ENCODE data around the gene MRPL10. TPM values are rescaled to one million over a fixed set of nuclear protein-coding genes. Genes with fewer than 3 reads are reported as not detected.

MRPL10 gene
- total and polyA plus RNA-seq, 10 of the 15 experiments (the other 5 are each of a cell fraction or from before 2014, with no cell fraction given): 18.9 to 61.9 (median 47.3) TPM

DNA sequence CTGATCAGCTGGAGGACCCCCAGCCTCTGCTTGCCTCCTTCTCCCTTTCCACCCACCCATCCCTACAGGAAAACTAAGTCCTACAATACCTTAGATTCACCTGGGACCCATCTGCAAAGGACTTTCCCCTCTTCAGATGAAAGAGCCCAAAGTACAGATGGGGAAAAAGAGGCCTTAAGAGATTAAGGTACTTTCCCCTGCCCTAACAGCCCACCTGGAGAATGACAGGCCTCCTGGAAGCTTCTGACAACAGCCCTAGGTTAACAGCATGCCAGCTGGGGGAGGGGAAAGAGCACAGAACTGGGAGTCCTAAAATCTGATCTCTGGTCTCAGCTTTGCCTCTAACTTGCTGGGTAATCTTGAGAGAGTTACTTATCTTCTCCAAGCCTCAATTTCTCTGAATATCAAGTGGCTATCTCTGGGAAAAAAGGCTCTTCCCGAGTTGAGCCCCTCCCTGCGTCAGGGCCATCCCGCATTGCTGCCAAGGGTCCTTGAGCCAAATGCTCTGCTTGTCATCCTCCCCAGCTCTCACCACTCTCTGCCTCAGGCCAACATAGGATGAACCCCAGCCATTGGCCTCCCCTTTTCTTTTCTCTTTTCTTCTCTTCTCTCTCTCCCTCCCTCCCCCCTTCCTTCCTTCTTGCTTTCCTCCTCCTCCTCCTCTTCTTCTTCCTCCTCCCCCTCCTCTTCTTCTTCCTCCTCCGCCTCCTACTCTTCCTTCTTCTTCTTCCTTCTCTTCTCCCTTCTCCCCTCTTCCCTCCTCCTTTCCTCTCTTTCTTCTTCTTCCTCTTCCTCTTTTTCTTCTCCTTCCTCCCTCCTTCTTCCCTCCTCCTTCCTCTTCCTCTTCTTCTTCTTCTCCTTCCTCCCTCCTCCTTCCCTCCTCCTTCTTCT is 42.1 kb upstream of the MRPL10 start (continued):
- TF ChIP-seq, protein P1, sequence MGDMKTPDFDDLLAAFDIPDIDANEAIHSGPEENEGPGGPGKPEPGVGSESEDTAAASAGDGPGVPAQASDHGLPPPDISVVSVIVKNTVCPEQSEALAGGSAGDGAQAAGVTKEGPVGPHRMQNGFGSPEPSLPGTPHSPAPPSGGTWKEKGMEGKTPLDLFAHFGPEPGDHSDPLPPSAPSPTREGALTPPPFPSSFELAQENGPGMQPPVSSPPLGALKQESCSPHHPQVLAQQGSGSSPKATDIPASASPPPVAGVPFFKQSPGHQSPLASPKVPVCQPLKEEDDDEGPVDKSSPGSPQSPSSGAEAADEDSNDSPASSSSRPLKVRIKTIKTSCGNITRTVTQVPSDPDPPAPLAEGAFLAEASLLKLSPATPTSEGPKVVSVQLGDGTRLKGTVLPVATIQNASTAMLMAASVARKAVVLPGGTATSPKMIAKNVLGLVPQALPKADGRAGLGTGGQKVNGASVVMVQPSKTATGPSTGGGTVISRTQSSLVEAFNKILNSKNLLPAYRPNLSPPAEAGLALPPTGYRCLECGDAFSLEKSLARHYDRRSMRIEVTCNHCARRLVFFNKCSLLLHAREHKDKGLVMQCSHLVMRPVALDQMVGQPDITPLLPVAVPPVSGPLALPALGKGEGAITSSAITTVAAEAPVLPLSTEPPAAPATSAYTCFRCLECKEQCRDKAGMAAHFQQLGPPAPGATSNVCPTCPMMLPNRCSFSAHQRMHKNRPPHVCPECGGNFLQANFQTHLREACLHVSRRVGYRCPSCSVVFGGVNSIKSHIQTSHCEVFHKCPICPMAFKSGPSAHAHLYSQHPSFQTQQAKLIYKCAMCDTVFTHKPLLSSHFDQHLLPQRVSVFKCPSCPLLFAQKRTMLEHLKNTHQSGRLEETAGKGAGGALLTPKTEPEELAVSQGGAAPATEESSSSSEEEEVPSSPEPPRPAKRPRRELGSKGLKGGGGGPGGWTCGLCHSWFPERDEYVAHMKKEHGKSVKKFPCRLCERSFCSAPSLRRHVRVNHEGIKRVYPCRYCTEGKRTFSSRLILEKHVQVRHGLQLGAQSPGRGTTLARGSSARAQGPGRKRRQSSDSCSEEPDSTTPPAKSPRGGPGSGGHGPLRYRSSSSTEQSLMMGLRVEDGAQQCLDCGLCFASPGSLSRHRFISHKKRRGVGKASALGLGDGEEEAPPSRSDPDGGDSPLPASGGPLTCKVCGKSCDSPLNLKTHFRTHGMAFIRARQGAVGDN (IDR thresholded peaks at IDR 0.05): no peak
- no peak for TF ChIP-seq EED (IDR thresholded peaks at IDR 0.05; ENCODE audit: low read depth)
- no peak for TF ChIP-seq WRNIP1 (IDR thresholded peaks at IDR 0.05; ENCODE audit: borderline replicate concordance, low read depth, low read length)
- TF ChIP-seq, protein P2, sequence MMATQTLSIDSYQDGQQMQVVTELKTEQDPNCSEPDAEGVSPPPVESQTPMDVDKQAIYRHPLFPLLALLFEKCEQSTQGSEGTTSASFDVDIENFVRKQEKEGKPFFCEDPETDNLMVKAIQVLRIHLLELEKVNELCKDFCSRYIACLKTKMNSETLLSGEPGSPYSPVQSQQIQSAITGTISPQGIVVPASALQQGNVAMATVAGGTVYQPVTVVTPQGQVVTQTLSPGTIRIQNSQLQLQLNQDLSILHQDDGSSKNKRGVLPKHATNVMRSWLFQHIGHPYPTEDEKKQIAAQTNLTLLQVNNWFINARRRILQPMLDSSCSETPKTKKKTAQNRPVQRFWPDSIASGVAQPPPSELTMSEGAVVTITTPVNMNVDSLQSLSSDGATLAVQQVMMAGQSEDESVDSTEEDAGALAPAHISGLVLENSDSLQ (IDR thresholded peaks at IDR 0.05): no peak
- TF ChIP-seq, protein P3, sequence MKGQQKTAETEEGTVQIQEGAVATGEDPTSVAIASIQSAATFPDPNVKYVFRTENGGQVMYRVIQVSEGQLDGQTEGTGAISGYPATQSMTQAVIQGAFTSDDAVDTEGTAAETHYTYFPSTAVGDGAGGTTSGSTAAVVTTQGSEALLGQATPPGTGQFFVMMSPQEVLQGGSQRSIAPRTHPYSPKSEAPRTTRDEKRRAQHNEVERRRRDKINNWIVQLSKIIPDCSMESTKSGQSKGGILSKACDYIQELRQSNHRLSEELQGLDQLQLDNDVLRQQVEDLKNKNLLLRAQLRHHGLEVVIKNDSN (IDR thresholded peaks at IDR 0.05; ENCODE audit: borderline replicate concordance, extremely low read length, insufficient read depth, low read depth, low read length): no peak
- TF ChIP-seq SIX5 (IDR thresholded peaks at IDR 0.05; ENCODE audit: low read depth, low read length, severe bottlenecking): no peak
